Left lung (tissue), 10 donors: ENCODE measurements around the gene SSBP2. TPM values are rescaled to one million over a fixed set of nuclear protein-coding genes. Genes with fewer than 3 reads are reported as not detected.
A peak's percentile ranks its signal among the peaks of the same experiment; 100 is the strongest.

Experiments
- ATAC-seq: fragments of 200-7000 bp; cut with Tn5 transposase; one replicate; pipeline ENCODE4 v1.9.1; 2020; ENCODE audit warnings: moderate library complexity
- DNase-seq, 4 donors: peaks; one replicate each; pipeline ENCODE4 v3.0.0-alpha.2; 2013 to 2020
- H3K27ac ChIP-seq, 2 donors: fragments of 200-600 bp; sonication (generic) in 1 of 2; one replicate each; pipeline versions ENCODE4 v1.5.0 to v1.8.0; 2020 to 2021
- H3K27me3 ChIP-seq, 2 donors: fragments of 200-600 bp; sonication (generic) in 1 of 2; one replicate each; pipeline versions ENCODE4 v1.5.0 to v1.8.0; 2020 to 2021
- H3K36me3 ChIP-seq, 2 donors: fragments of 200-600 bp; sonication (generic) in 1 of 2; one replicate each; pipeline versions ENCODE4 v1.5.0 to v1.8.0; 2020 to 2021
- H3K4me1 ChIP-seq, 2 donors: fragments of 200-600 bp; one replicate each; pipeline ENCODE4 v1.8.0; 2021
- H3K4me3 ChIP-seq, 2 donors: fragments of 200-600 bp; sonication (generic) in 1 of 2; one replicate each; pipeline versions ENCODE4 v1.5.0 to v1.8.0; 2020 to 2021; ENCODE audit warnings: mild to moderate bottlenecking in 1 of 2
- H3K9me3 ChIP-seq, 2 donors: fragments of 200-600 bp; sonication (generic) in 1 of 2; one replicate each; pipeline versions ENCODE4 v1.5.0 to v1.8.0; 2020 to 2021
- intact Hi-C, 2 donors: fragments of 100-400 bp; cut with DNase I; formaldehyde crosslinking; loops; one replicate each; pipeline versions ENCODE4 v1.11.2 to v1.14.2; 2022
- polyA plus RNA-seq, 6 donors: library from polyadenylated mRNA; unstranded; fragments of 120-200 nt; gene quantifications; one replicate each; pipeline ENCODE4 v1.2.1, GENCODE V29; 2013; ENCODE audit not compliant: insufficient read length in 6 of 6
- total RNA-seq, 2 donors: library from RNA; stranded (reverse); fragmentation: NEBNext Ultra II Directional; extraction: Animal tissue kit (Norgen Biotek cat#: 25700); gene quantifications; one replicate each; pipeline ENCODE4 v1.2.1, GENCODE V29; 2021
- TF ChIP-seq, protein P1 (sequence below), 2 donors: fragments of 200-600 bp; sonication (generic) in 1 of 2; IDR thresholded peaks; one replicate each; pipeline versions ENCODE4 v1.5.0 to v1.8.0; 2021; ENCODE audit warnings: antibody characterized with exemption in 2 of 2
- donor health status: DM: no; HTN: yes; CAD: no.
- donor health status: DM: no; HTN: no; CAD: no.

The SSBP2 gene
- total and polyA plus RNA-seq, 8 donors = 31.6 to 103 (median 74.8) TPM

DNA sequence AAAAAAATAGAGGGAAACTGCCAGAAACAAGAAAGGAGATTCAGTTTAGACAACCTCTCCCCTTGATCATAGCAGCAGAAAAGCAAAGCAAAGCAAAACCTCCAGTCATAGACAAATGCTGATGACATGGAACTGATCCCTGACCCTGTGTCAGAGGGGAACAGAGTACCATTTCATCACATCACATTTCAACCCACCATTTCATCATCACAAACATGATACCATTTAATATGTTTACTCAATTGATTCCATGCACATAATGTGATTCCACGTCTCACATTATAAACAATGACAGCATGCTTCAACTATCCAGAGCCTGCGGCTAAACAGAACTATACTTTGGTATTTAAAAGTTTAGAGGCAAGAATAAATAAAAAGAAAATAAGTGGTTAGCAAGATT, 328.2 kb downstream of the SSBP2 start:
- TF ChIP-seq, protein P1, sequence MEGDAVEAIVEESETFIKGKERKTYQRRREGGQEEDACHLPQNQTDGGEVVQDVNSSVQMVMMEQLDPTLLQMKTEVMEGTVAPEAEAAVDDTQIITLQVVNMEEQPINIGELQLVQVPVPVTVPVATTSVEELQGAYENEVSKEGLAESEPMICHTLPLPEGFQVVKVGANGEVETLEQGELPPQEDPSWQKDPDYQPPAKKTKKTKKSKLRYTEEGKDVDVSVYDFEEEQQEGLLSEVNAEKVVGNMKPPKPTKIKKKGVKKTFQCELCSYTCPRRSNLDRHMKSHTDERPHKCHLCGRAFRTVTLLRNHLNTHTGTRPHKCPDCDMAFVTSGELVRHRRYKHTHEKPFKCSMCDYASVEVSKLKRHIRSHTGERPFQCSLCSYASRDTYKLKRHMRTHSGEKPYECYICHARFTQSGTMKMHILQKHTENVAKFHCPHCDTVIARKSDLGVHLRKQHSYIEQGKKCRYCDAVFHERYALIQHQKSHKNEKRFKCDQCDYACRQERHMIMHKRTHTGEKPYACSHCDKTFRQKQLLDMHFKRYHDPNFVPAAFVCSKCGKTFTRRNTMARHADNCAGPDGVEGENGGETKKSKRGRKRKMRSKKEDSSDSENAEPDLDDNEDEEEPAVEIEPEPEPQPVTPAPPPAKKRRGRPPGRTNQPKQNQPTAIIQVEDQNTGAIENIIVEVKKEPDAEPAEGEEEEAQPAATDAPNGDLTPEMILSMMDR (IDR thresholded peaks at IDR 0.05) = no peak
- Histone ChIP-seq H3K27me3 (no peaks in the 10 kb centered on the region), H3K27ac (peak overlapping the region in 1 of 2 donors; percentile 5), H3K9me3 (no peaks in the 10 kb centered on the region), H3K4me1 (peaks cover 0 to 12% of the 10 kb centered on the region in 2 donors), H3K4me3 (no peak overlapping the region), H3K36me3 (no peaks in the 10 kb centered on the region)
- intact Hi-C loops = loop anchor here in 1 of 2 donors (10.0 kb wide), 1 partner anchor 322 kb away; no protein-coding TSS in a partner anchor
- no peak for ATAC-seq
- peak in 1 of 4 donors; percentile 36 for DNase-seq

DNA sequence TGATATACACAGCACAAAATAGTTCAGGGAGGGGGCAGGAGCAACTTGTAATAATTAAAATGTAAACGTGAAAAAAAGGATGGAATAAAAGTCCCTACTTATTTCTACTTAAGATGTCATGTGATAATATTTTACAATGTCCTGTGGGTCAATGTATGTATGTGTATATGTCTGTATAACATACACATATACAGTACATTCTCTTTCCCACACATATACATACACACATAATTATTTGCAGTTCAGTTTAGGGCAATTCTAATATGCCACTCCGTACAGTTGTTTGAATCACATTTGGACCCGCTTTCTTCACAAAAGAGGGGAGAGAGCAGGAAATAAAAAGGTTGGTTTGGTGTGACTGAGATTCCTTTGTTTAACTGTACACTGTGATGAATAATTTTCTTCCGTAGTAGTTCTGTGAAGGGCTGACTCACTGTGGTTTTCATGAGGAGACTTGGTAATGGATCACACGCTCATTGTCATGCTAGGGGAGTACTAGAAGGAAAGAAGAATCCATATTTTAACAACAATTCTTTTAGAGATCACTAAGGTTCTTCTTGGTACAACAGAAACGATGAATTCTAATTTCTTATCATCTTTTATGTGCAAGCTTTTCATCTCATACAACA, 330.7 kb downstream of the SSBP2 start:
- peak; percentile 85 for ATAC-seq

DNA sequence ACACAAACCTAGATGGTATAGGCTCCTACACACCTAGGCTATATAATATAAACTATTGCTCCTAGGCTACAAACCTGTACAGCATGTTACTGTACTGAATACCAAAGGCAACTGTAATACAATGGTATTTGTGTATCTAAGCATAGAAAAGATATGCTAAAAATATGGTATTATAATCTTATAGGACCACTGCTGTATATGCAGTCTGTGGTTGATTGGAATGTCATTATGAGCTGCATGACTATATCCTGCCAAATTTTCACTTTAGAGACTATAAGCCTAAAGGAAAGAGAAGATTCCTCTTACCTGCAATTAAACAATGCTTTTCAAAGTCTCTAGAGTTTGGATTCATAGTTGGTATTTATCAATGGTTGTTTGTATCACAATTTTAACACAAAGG, 332.3 kb downstream of the SSBP2 start:
- Histone ChIP-seq H3K27ac (no peak overlapping the region), H3K36me3 (no peaks in the 10 kb centered on the region), H3K4me1 (no peaks in the 10 kb centered on the region), H3K27me3 (no peaks in the 10 kb centered on the region), H3K9me3 (no peaks in the 10 kb centered on the region), H3K4me3 (no peak overlapping the region)
- TF ChIP-seq, protein P1 (IDR thresholded peaks at IDR 0.05) = no peak
- intact Hi-C loops = no loop called here
- DNase-seq = no peak
- no peak for ATAC-seq

More for the DNA sequence above, 330.7 kb downstream of the SSBP2 start:
- DNase-seq = no peak
- no peaks in the 10 kb centered on the region for H3K27me3 ChIP-seq
- intact Hi-C loops = loop anchor here in 1 of 2 donors (10.0 kb wide), 1 partner anchor 325 kb away; no protein-coding TSS in a partner anchor
- TF ChIP-seq, protein P1 (IDR thresholded peaks at IDR 0.05) = no peak
- H3K4me1 ChIP-seq = no peaks in the 10 kb centered on the region
- no peak overlapping the region for H3K4me3 ChIP-seq
- H3K27ac ChIP-seq = no peak overlapping the region
- H3K36me3 ChIP-seq = no peaks in the 10 kb centered on the region
- H3K9me3 ChIP-seq = no peaks in the 10 kb centered on the region

DNA sequence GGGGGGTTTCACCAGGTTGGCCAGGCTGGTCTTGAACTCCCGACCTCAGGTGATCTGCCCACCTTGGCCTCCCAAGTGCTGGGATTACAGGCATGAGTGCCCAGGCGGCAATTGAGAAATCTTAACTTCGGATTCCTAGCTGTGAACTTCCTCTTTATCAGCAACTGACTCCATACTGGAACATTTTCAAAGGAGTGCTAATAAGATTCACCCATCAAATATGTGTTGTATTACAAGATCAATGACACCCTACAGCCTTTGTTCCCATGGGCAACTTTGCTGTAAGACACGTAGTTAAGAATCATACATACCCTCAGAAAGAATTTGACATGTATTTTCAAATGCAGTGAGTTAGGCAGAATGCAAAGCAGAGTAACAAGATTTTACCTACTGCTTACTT, 333.8 kb downstream of the SSBP2 start:
- DNase-seq (no peak), ATAC-seq (no peak)
- TF ChIP-seq, protein P1 (IDR thresholded peaks at IDR 0.05) = no peak
- H3K4me1 ChIP-seq = no peaks in the 10 kb centered on the region
- no peak overlapping the region for H3K4me3 ChIP-seq
- intact Hi-C loops = no loop called here
- H3K36me3 ChIP-seq = no peaks in the 10 kb centered on the region
- H3K9me3 ChIP-seq = no peaks in the 10 kb centered on the region
- no peaks in the 10 kb centered on the region for H3K27me3 ChIP-seq
- H3K27ac ChIP-seq = no peak overlapping the region

DNA sequence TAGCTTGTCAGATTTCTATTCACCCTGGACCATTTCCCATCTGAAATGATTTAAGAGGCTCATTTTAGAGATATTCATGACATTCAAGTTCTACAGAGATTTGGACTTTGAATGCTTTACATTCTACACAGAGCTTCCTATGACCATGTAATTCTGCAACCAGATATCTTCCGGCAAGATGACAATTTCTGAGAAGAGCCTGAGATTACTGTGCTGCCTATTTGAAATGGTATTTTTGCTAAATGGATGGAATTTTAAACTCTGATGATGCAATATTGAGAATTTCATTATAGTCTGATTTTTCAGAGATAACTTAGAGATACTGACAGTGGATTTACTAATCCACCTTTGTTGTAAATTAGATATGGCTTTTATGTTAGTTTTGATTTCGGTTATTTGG, 341.0 kb downstream of the SSBP2 start:
- TF ChIP-seq, protein P1 (IDR thresholded peaks at IDR 0.05) = no peak
- intact Hi-C loops = no loop called here
- Histone ChIP-seq H3K4me3 (no peak overlapping the region), H3K4me1 (no peaks in the 10 kb centered on the region), H3K27ac (no peak overlapping the region), H3K27me3 (no peaks in the 10 kb centered on the region), H3K9me3 (no peaks in the 10 kb centered on the region), H3K36me3 (no peaks in the 10 kb centered on the region)
- no peak for ATAC-seq
- no peak for DNase-seq
